ENCODE measurements around the gene DMXL1.

Gene DMXL1

GRCh38 chr5:119269061-119269944 lies 198.4 kb downstream of the DMXL1 start:
- no peak for TF ChIP-seq EZH2 (IDR thresholded peaks at IDR 0.05)
- TF ChIP-seq POLR2AphosphoS5 (IDR thresholded peaks at IDR 0.05; ENCODE audit: borderline replicate concordance, low read depth, low read length) = no peak
- TF ChIP-seq FOXP2 (optimal IDR thresholded peaks at IDR 0.05; ENCODE audit: control extremely low read depth, extremely low read length, insufficient read depth) = no peak
- H3K27ac ChIP-seq = no peak overlapping the region
- H3K9ac ChIP-seq (ENCODE audit: insufficient read length) = peak overlapping the region; percentile 78
- no peaks in the 10 kb centered on the region for H3K36me3 ChIP-seq (ENCODE audit: insufficient read depth, low read length)
- peak overlapping the region; percentile 98 for H3K4me3 ChIP-seq
- H3K9me3 ChIP-seq (ENCODE audit: low read depth, low read length) = no peaks in the 10 kb centered on the region
- DNase-seq (ENCODE audit: low read depth, low spot score) = no peak

- Histone ChIP-seq H3K9ac (ENCODE audit: insufficient read length) (no peak overlapping the region), H3K9me3 (ENCODE audit: low read depth, low read length) (no peaks in the 10 kb centered on the region), H3K36me3 (ENCODE audit: insufficient read depth, low read length) (no peaks in the 10 kb centered on the region), H3K4me3 (no peak overlapping the region), H3K27ac (no peak overlapping the region)
- no peak for DNase-seq (ENCODE audit: low read depth, low spot score)
- TF ChIP-seq EZH2 (IDR thresholded peaks at IDR 0.05) = no peak
- no peak for TF ChIP-seq POLR2AphosphoS5 (IDR thresholded peaks at IDR 0.05; ENCODE audit: borderline replicate concordance, low read depth, low read length)
- no peak for TF ChIP-seq FOXP2 (optimal IDR thresholded peaks at IDR 0.05; ENCODE audit: control extremely low read depth, extremely low read length, insufficient read depth)
Observed at GRCh38 chr5:119270121-119270565, 199.3 kb downstream of the DMXL1 start.

GRCh38 chr5:119270960-119271757 lies 200.3 kb downstream of the DMXL1 start:
- TF ChIP-seq EZH2 (IDR thresholded peaks at IDR 0.05) = no peak
- no peak for TF ChIP-seq FOXP2 (optimal IDR thresholded peaks at IDR 0.05; ENCODE audit: control extremely low read depth, extremely low read length, insufficient read depth)
- no peak for TF ChIP-seq POLR2AphosphoS5 (IDR thresholded peaks at IDR 0.05; ENCODE audit: borderline replicate concordance, low read depth, low read length)
- no peak overlapping the region for H3K4me3 ChIP-seq
- H3K27ac ChIP-seq = no peak overlapping the region
- DNase-seq (ENCODE audit: low read depth, low spot score) = no peak
- H3K36me3 ChIP-seq (ENCODE audit: insufficient read depth, low read length) = no peaks in the 10 kb centered on the region
- no peak overlapping the region for H3K9ac ChIP-seq (ENCODE audit: insufficient read length)
- no peaks in the 10 kb centered on the region for H3K9me3 ChIP-seq (ENCODE audit: low read depth, low read length)

DNA sequence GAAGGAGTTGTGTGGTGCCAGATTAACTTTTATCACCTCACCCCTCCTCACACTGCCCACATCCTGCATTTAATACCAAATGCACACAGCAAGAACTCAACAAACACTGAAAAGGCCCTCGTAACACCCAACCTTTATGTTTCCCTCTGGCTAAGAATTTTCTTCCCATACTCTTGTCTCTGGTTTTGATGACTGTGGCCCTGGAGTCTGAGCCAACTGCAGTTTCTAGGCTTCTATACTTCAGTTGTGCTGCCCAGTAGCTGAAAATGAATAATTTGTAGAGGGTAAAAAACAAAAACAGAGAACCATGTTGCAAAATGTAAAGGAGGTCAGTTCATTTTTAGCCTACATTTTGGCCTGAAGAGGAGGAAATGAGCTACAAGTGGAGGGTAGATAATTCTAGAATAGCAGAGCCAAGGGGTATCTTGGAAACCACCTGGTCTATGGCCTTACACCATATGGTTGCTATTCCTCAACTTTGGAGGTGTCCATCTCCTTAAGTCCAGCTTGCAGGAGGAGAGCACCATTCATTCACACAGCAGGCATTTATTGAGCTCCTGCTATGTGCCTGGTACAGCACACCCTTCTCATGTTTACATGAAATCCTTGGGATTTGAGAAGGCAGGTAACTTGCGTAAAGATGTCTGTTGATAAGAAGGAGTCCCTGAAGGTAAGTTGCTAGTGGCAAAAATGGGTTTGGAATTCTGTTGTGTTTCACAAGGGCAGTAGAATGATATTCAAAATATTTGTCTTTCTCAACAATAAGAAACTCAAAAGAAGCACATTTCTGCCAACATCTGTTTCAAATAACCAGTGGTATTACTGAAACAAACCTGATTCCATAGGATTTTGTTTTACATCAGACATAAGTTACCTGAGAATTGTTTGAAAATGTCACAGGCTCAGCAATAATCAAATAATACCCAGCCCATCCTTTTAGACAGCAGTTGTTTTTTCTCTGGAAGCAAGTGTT lies 201.2 kb downstream of the DMXL1 start:
- TF ChIP-seq FOXP2 (optimal IDR thresholded peaks at IDR 0.05; ENCODE audit: control extremely low read depth, extremely low read length, insufficient read depth) (no peak), EZH2 (IDR thresholded peaks at IDR 0.05) (no peak), POLR2AphosphoS5 (IDR thresholded peaks at IDR 0.05; ENCODE audit: borderline replicate concordance, low read depth, low read length) (no peak)
- Histone ChIP-seq H3K4me3 (no peak overlapping the region), H3K27ac (no peak overlapping the region), H3K9ac (ENCODE audit: insufficient read length) (no peak overlapping the region), H3K36me3 (ENCODE audit: insufficient read depth, low read length) (no peaks in the 10 kb centered on the region), H3K9me3 (ENCODE audit: low read depth, low read length) (no peaks in the 10 kb centered on the region)
- DNase-seq (ENCODE audit: low read depth, low spot score) = no peak

DNA sequence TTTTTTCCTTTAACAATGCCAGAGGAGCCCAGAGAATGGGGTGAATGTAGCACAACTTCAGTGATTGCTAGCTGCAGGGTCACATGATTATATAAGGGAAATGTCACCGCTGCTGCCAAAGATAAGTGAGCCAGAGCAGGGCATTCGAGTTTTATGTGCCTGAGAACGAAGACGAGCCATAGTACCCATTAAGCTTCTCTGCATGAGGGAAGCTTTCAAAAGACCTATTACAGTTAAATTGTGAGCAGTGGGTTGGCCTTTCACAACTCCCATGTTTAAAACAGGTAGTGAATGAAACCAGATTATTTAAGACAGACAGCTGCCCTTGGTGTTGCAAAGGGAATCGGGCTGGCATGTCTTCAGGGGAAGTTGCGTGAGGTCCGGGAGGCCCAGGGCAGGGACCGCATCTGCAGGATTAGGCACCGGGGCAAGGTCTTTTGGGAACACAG lies 202.5 kb downstream of the DMXL1 start:
- TF ChIP-seq EZH2 (IDR thresholded peaks at IDR 0.05) = no peak
- no peak for TF ChIP-seq FOXP2 (optimal IDR thresholded peaks at IDR 0.05; ENCODE audit: control extremely low read depth, extremely low read length, insufficient read depth)
- TF ChIP-seq POLR2AphosphoS5 (IDR thresholded peaks at IDR 0.05; ENCODE audit: borderline replicate concordance, low read depth, low read length) = no peak
- Histone ChIP-seq H3K9ac (ENCODE audit: insufficient read length) (no peak overlapping the region), H3K36me3 (ENCODE audit: insufficient read depth, low read length) (no peaks in the 10 kb centered on the region), H3K27ac (no peak overlapping the region), H3K4me3 (no peak overlapping the region), H3K9me3 (ENCODE audit: low read depth, low read length) (no peaks in the 10 kb centered on the region)
- no peak for DNase-seq (ENCODE audit: low read depth, low spot score)

GRCh38 chr5:119274030-119274766 lies 203.3 kb downstream of the DMXL1 start:
- no peak overlapping the region for H3K27ac ChIP-seq
- no peak overlapping the region for H3K4me3 ChIP-seq
- DNase-seq (ENCODE audit: low read depth, low spot score) = no peak
- no peaks in the 10 kb centered on the region for H3K9me3 ChIP-seq (ENCODE audit: low read depth, low read length)
- H3K9ac ChIP-seq (ENCODE audit: insufficient read length) = no peak overlapping the region
- TF ChIP-seq POLR2AphosphoS5 (IDR thresholded peaks at IDR 0.05; ENCODE audit: borderline replicate concordance, low read depth, low read length) (no peak), FOXP2 (optimal IDR thresholded peaks at IDR 0.05; ENCODE audit: control extremely low read depth, extremely low read length, insufficient read depth) (no peak), EZH2 (IDR thresholded peaks at IDR 0.05) (no peak)
- no peaks in the 10 kb centered on the region for H3K36me3 ChIP-seq (ENCODE audit: insufficient read depth, low read length)

GRCh38 chr5:119274767-119275130 lies 203.9 kb downstream of the DMXL1 start:
- no peak overlapping the region for H3K4me3 ChIP-seq
- no peaks in the 10 kb centered on the region for H3K9me3 ChIP-seq (ENCODE audit: low read depth, low read length)
- TF ChIP-seq POLR2AphosphoS5 (IDR thresholded peaks at IDR 0.05; ENCODE audit: borderline replicate concordance, low read depth, low read length) = no peak
- TF ChIP-seq FOXP2 (optimal IDR thresholded peaks at IDR 0.05; ENCODE audit: control extremely low read depth, extremely low read length, insufficient read depth) = no peak
- TF ChIP-seq EZH2 (IDR thresholded peaks at IDR 0.05) = no peak
- H3K9ac ChIP-seq (ENCODE audit: insufficient read length) = no peak overlapping the region
- H3K36me3 ChIP-seq (ENCODE audit: insufficient read depth, low read length) = no peaks in the 10 kb centered on the region
- no peak overlapping the region for H3K27ac ChIP-seq
- no peak for DNase-seq (ENCODE audit: low read depth, low spot score)

Data from SK-N-MC (cell line).